ENCODE data around the gene IL20. TPM values are rescaled to one million over a fixed set of nuclear protein-coding genes. Genes with fewer than 3 reads are reported as not detected.

Gene IL20
- total RNA-seq, 1 donor from 2014 or later, result not detected

DNA sequence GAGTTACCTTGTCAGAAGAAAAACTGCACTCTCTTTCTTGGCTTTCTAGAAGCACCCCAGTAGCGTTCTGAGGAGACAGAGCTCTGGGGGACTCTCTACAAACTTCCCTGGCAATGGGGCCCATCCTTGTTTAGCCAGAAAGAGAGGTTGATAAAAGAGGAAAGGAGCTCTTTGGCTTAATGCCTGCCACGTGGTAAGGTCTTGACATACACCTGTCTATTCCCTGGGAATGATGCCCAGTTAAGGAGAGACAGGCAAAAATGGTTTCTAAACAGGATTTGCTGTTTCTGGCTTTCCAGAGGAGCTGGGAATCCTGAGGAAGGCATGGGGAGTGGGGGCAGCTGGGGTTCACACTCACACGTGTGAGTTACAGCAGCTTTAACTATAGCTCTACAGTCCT is 30.2 kb upstream of the IL20 start:
- no peaks in the 10 kb centered on the region for H3K27me3 ChIP-seq (ENCODE audit: low read depth)
- TF ChIP-seq, protein P1, sequence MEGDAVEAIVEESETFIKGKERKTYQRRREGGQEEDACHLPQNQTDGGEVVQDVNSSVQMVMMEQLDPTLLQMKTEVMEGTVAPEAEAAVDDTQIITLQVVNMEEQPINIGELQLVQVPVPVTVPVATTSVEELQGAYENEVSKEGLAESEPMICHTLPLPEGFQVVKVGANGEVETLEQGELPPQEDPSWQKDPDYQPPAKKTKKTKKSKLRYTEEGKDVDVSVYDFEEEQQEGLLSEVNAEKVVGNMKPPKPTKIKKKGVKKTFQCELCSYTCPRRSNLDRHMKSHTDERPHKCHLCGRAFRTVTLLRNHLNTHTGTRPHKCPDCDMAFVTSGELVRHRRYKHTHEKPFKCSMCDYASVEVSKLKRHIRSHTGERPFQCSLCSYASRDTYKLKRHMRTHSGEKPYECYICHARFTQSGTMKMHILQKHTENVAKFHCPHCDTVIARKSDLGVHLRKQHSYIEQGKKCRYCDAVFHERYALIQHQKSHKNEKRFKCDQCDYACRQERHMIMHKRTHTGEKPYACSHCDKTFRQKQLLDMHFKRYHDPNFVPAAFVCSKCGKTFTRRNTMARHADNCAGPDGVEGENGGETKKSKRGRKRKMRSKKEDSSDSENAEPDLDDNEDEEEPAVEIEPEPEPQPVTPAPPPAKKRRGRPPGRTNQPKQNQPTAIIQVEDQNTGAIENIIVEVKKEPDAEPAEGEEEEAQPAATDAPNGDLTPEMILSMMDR (IDR thresholded peaks at IDR 0.05), result no peak
- ATAC-seq (no peak), DNase-seq (no peak)
- H3K9me3 ChIP-seq, result no peaks in the 10 kb centered on the region
- intact Hi-C loops (cut with DNase I), result no loop called here
- H3K27ac ChIP-seq, result no peak overlapping the region
- H3K36me3 ChIP-seq, result no peaks in the 10 kb centered on the region
- H3K4me1 ChIP-seq, result peaks cover 23% of the 10 kb centered on the region
- H3K4me3 ChIP-seq, result no peak overlapping the region

GRCh38 chr1:206836111-206836510 is 29.3 kb upstream of the IL20 start:
- Histone ChIP-seq H3K4me1 (peaks cover 23% of the 10 kb centered on the region), H3K9me3 (no peaks in the 10 kb centered on the region), H3K27ac (no peak overlapping the region), H3K4me3 (no peak overlapping the region), H3K27me3 (ENCODE audit: low read depth) (no peaks in the 10 kb centered on the region), H3K36me3 (no peaks in the 10 kb centered on the region)
- DNase-seq (no peak), ATAC-seq (no peak)
- intact Hi-C loops (cut with DNase I), result no loop called here
- TF ChIP-seq, protein P1 (IDR thresholded peaks at IDR 0.05), result no peak

- Histone ChIP-seq H3K4me3 (no peak overlapping the region), H3K36me3 (no peaks in the 10 kb centered on the region), H3K27me3 (ENCODE audit: low read depth) (no peaks in the 10 kb centered on the region), H3K27ac (no peak overlapping the region), H3K4me1 (peaks cover 3% of the 10 kb centered on the region), H3K9me3 (no peaks in the 10 kb centered on the region)
- TF ChIP-seq, protein P1 (IDR thresholded peaks at IDR 0.05), result no peak
- intact Hi-C loops (cut with DNase I), result no loop called here
- ATAC-seq, result no peak
- no peak for DNase-seq
These were observed 26.3 kb upstream of the IL20 start for GRCh38 chr1:206839006-206839560.

- ATAC-seq, result no peak
These were observed 25.6 kb upstream of the IL20 start for GRCh38 chr1:206839857-206840256.

GRCh38 chr1:206841609-206842323 is 23.7 kb upstream of the IL20 start:
- no peak for DNase-seq
- no peaks in the 10 kb centered on the region for H3K4me1 ChIP-seq
- no peaks in the 10 kb centered on the region for H3K9me3 ChIP-seq
- no peak for ATAC-seq
- no peaks in the 10 kb centered on the region for H3K36me3 ChIP-seq
- intact Hi-C loops (cut with DNase I), result no loop called here
- no peak overlapping the region for H3K27ac ChIP-seq
- TF ChIP-seq, protein P1 (IDR thresholded peaks at IDR 0.05), result no peak
- H3K4me3 ChIP-seq, result no peak overlapping the region
- no peaks in the 10 kb centered on the region for H3K27me3 ChIP-seq (ENCODE audit: low read depth)

More at GRCh38 chr1:206839857-206840256, 25.6 kb upstream of the IL20 start:
- Histone ChIP-seq H3K4me3 (no peak overlapping the region), H3K27ac (no peak overlapping the region), H3K9me3 (no peaks in the 10 kb centered on the region), H3K4me1 (no peaks in the 10 kb centered on the region), H3K36me3 (no peaks in the 10 kb centered on the region), H3K27me3 (ENCODE audit: low read depth) (no peaks in the 10 kb centered on the region)
- DNase-seq, result no peak
- intact Hi-C loops (cut with DNase I), result no loop called here
- TF ChIP-seq, protein P1 (IDR thresholded peaks at IDR 0.05), result no peak
